Measurements from ENCODE around the gene CPT1A.

The CPT1A gene

DNA sequence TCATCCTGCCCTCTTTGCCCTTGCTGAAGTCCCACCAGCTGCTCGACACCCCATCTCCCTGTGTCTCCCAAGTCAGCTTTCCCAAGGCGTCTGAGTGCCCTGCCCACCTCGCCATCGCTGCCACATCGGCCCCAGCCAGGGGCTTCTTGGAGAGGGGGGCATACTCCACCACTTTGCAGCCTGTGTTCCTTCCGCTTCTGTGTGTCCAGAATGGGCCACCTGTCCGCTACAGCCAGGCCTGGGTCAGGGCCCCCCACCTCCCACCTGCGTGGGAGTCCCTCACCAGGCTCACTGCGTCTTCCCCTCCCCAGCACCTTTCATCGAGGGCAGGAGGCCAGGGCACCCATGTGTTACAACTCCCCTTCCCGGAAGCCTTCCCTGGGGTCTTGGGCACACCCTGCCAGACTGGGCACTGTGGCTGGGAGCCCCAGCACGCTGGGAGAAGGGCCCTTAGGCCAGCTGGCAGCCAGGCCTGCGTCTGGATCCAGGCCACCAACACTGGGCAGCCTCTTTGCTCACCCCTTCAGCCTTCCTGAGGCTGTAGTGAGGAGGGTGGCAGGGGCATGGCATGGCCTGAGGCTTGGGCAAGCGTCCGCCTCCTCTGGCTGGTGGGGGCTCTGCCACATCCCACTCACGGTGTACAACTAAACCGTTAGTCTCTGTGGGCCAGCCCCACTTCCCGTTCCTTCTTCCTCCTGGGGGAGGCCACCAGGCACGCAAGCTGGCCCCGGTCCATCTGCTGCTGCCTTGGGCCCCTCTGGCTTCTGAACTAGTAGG is 13.4 kb downstream of the CPT1A start:
- DNase-seq = no peak

DNA sequence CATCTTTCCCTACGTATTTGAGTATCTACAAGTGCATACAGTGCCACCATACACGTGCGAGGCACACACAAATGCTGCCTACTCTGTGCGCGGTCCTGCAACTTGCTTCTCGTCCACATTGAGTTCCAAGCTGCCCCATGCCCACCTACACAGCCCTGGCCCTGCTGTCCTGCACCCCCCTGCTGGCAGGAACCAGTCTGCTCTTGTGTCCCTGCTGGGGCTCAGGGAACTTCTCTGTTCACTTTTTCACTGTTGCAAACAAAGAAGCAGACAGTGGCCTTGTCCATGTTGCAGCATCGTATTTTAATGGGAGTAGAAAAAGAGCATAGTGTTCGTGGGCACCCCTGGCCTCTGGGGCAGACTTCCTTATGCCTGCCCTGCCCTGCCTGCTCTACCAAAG is 14.0 kb downstream of the CPT1A start:
- DNase-seq = no peak

DNA sequence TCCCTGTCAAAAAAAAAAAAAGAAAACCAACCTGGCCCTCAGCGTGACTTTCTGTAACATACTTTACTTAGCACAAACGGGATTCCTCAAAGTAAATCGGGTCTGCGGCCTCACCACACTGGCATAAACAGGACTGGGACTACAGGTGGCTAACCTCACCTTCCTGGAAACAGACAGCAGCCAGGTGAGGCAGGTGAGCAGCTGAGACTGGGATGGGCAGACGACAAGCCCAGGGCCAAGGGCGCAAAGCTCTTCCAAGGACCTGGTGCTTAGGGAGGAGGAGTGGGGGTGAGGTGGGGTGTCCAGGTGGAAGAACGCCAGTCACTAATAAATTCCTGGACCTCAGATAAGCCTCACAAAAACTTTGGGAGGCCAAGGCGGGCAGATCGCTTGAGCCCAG is 15.0 kb downstream of the CPT1A start:
- DNase-seq = no peak

- peak; percentile 44 for DNase-seq
These were observed 16.1 kb downstream of the CPT1A start for GRCh38 chr11:68825571-68825970.

DNA sequence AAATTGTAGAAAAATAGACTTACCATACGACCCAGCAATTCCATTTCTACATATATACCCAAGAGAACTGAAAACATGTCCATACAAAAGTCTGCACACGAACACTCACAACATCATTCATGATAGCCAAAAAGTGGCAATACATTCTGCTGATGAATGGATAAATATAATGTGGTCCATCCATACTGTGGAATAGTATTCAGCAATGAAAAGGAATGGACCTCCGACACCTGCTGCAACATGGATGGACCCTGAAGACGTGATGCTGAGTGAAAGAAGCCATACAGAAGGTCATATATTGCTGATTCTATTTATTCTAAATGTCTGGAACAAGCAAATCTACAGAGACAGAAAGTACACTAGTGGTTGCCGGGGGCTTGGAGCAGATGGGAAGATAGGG is 19.2 kb downstream of the CPT1A start:
- DNase-seq = no peak

DNA sequence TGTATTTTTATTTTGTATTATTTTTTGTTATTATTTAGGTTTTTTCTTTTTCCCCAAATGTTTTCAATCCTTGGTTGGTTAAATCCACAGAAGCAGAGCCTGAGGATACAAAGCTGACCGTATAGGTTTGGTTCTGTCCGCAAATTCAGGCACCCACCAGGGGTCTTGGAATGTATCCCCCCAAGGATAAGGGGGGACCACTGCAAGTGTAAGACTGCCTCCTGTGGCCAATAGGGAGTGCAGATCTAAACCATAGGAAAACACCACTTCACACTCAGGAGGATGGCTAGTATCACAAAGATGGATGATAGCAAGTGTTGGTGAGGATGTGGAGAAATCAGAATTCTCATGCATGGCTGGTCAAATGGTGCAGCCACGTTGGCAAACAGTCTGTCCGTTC is 20.0 kb downstream of the CPT1A start:
- no peak for DNase-seq

DNA sequence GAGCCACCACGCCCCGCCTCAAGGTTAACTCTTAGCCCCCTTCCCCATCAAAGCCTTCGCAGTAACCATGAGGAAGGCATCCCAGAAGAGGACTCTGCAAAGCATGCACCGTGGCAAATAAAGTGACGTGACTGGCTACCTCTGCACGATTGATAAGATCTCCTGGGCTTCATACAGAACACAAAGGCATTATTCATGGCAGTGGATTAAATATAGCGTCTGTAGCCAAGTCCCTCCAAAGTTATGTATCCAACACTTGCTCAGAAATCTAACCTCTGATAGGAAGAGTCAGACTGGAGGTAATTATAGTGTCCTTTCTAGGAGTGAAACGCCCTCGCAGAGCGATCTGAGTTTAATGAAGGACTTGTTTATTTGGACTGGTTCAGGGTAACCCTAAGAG is 22.4 kb downstream of the CPT1A start:
- DNase-seq = no peak

- DNase-seq = no peak
These were observed 23.5 kb downstream of the CPT1A start for GRCh38 chr11:68818181-68818580.

DNA sequence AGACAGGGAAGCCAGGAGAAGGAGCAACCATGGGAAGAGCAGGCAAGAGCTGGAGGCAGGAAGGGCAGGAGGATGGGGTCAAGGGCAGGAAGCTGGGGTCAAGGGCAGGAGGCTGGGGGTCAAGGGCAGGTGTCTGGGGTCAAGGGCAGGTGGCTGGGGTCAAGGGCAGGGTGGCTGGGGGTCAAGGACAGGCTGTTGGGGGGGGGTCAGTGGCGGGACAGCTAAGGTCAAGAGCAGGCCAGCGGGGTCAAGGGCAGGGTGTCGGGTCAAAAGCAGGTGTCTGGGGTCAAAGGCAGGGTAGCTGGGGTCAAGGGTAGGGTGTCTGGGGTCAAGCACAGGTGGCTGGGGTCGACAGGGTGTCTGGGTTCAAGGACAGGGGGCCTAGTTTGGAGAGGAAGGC is 24.2 kb downstream of the CPT1A start:
- no peak for DNase-seq

DNA sequence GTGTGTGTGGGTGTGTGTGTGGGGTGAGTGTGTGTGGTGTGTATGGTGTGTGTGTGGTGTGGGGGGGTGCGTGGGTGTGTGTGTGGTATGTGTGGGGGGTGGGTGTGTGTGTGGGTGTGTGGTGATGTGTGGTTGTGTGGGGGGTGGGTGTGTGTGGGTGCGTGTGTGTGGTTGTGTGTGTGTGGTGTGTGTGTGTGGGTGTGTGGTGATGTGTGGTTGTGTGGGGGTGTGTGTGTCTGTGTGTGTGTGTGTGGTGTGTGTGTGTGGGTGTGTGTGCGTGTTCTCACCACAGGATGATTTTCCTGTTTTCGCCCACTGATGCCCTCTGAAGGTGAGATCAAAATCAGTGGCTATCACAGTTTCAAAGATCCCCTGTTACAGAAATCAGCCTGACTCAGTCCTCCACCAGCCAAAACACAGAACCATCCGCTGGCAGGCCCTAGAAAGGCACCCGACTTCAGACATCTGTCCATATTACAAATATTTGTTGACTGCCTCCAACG is 24.7 kb downstream of the CPT1A start:
- DNase-seq = no peak

DNA sequence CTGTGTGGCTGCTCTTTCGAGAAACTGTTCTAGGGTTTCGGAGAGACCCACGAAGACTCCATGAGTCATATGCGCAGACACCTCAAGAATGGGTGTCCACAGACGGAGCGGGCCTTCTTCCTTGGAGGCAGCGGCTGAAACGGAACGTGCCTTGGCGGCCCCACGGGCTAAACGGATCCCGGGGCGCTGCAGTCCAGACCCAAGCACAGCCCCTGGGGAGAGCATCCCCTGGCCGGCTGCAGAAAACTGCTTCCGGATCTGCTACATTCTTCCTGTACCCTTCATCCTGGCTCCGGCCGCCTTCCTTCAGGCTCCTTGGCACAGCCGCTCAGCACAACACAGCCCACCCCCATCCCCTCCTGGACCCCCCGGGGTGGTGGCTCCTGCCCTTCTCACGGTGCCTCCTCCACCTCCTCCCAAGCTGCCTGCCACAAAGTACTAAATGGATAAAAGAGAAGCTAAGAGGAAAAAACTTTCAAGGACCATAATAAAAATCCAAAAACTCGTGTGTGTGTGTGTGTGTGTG is 25.4 kb downstream of the CPT1A start:
- no peak for DNase-seq

DNA sequence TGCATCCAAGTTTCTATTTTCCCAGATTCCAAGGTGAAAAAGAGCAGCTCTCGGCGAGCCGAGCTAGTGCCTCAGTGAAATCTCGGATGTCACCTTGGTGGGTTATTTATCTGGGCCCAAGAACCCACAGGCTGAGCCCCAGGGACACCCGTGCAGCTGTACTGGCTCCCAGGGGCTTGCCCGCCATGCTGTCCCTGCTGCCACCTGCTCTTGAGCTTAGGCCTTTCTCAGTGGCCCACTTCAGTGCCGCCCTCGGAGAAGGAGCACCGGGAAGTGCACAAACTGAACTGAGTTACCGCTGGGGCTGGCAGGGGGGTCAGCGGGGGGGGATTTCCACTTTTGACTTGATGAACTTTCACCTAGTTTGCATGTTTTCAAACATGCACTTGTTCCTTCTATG is 27.9 kb downstream of the CPT1A start:
- DNase-seq = no peak

DNA sequence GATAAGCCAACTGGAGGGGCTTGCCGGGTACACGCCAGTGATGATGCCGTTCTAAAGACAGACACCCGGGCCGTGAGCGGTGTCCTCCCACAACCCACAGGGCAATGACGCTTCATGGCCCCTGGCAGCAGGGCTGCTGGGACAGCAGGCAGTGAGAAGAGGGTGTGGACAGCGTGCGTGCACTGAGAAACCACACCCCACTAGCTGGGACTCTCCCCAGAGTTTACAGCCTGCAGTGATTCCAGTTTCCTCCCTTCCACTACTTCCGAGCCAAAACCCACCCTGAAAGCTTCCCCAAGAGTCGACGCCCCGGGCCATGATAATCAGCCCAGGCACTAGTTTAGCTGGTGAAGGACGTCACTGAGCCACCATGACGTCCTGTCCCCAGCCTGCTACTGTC is 29.2 kb downstream of the CPT1A start:
- no peak for DNase-seq

DNA sequence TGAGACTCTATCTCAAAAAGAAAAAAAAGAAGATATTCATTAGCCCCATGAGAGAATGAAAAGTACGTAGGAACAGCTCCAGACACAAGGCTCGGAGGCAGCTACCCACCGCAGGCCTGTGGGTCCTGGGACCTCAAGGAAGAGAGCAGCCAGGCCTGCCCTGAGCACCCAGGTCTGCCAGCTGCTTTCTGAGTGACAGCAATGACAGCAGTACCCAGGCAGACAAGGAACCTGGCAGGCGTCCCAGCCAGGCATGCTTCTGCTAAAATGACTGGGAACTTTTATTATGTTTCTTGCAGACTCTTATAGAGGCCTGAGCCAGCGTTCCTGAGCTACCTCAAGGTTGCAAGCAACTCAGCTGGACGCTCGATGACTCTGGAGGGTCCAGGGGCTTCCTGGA is 31.6 kb downstream of the CPT1A start:
- no peak for DNase-seq

DNA sequence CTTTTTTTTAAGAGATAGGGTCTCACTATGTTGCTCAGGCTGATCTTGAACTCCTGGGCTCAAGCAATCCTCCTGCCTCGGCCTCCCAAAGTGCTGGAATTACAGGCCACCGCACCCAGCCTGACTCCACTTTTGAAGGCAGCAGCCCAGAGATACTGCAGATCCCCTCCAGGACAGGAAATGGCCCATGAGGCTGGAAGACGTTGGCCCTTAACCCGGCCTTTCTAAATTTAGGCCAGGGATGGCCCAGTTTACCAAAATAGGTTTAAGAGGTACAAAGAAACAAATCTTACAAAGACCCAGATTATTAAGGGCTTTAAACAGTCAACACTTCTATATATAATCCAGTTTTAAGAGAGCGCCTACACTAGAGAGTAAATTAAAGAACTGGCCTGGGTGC is 32.2 kb downstream of the CPT1A start:
- no peak for DNase-seq

GRCh38 chr11:68808787-68809186 is 32.9 kb downstream of the CPT1A start:
- no peak for DNase-seq

- no peak for DNase-seq
These were observed 34.5 kb downstream of the CPT1A start for GRCh38 chr11:68806931-68807844.

DNA sequence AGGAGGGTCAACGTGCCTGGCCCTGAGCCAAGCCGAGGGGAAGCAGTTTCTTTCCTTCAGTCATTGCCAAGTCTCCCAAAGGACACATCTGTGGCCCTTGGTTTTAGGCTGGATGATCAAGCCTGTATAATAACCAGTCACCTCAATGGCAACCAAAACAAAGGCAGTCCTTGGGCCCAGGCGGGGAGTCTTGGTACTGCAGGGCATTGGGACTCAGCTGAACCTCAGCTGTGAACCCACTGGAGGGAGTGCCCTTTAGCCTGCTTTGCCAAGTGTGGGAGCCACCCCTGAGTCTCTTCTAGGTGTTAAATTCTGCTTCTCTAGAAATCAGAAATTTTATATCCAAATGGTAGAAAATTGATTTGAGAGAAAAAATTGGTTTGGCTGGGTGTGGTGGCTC is 36.9 kb downstream of the CPT1A start:
- no peak for DNase-seq

- DNase-seq = no peak
These were observed 38.0 kb downstream of the CPT1A start for GRCh38 chr11:68803766-68804165.

GRCh38 chr11:68798221-68798813 is 43.4 kb downstream of the CPT1A start:
- DNase-seq = peak; percentile 18

GRCh38 chr11:68796801-68797200 is 44.9 kb downstream of the CPT1A start:
- DNase-seq = no peak

DNA sequence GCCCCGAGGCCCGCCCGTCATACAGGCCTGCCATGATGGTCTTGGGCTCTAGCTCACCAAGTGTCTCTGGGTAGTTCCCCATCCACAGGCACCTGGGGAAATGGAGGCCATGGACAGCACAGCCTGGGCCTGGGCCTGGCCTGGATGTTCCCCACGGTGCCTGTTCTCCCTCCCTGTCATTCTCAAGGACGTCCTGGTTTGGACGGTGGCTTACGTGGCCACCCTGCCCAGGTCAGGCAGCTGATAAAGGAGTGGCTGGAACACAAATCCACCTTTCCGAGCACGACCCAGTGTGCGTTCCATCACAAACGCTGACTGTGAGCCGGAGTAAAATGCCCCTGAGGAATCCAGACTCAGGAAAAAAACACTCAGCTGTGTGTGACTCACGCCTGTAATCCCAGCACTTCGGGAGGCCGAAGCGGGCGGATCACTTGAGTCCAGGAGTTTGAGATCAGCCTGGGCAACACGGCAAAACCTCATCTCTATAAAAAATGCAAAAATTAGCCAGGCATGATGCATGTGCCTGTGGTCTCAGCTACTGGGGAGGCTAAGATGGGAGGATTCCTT is 49.2 kb downstream of the CPT1A start:
- DNase-seq = no peak

- DNase-seq = no peak
These were observed 57.1 kb downstream of the CPT1A start for GRCh38 chr11:68784653-68785052.

Data from activated CD4-positive, alpha-beta T cell treated with anti-CD3 and anti-CD28 coated beads, Interleukin-2, amount 50 U/mL, for 16 hours (primary cell).